ENCODE results near the gene PPP2R1A. TPM values are rescaled to one million over a fixed set of nuclear protein-coding genes. Genes with fewer than 3 reads are reported as not detected.
"Not testable (repeated sequence)": the region's sequence is repeated elsewhere in the genome, so short reads cannot be mapped to it uniquely, and the experiment has no call there.

Gene PPP2R1A
- total RNA-seq, 4 donors from 2014 or later = 198 to 284 (median 234) TPM

- DNase-seq = no peak
- Histone ChIP-seq H3K4me3 (no peak overlapping the region), H3K27me3 (no peaks in the 10 kb centered on the region), H3K9me3 (no peaks in the 10 kb centered on the region), H3K36me3 (no peaks in the 10 kb centered on the region), H3K4me1 (no peaks in the 10 kb centered on the region), H3K27ac (no peak overlapping the region)
- TF ChIP-seq, protein P1, sequence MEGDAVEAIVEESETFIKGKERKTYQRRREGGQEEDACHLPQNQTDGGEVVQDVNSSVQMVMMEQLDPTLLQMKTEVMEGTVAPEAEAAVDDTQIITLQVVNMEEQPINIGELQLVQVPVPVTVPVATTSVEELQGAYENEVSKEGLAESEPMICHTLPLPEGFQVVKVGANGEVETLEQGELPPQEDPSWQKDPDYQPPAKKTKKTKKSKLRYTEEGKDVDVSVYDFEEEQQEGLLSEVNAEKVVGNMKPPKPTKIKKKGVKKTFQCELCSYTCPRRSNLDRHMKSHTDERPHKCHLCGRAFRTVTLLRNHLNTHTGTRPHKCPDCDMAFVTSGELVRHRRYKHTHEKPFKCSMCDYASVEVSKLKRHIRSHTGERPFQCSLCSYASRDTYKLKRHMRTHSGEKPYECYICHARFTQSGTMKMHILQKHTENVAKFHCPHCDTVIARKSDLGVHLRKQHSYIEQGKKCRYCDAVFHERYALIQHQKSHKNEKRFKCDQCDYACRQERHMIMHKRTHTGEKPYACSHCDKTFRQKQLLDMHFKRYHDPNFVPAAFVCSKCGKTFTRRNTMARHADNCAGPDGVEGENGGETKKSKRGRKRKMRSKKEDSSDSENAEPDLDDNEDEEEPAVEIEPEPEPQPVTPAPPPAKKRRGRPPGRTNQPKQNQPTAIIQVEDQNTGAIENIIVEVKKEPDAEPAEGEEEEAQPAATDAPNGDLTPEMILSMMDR (IDR thresholded peaks at IDR 0.05) = no peak
- TF ChIP-seq POLR2A (IDR thresholded peaks at IDR 0.05) = no peak
These were observed 68.6 kb downstream of the PPP2R1A start for GRCh38 chr19:52258426-52258825.

DNA sequence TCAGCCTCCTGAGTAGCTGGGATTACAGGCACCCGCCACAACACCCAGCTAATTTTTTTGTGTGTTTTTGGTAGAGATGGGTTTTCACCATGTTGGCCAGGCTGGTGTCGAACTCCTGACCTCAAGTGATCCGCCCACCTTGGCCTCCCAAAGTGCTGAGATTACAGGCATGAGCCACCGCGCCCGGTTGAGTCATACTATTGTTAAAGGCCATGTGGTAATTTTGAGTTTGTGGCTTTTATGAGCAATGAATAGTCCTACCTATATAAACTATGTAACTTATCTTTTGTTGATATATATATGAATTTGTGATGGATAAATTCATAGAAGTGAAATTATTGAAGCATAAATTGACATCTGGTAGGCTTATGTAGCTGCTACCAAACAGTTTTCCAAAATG lies 75.7 kb downstream of the PPP2R1A start:
- H3K4me3 ChIP-seq, H3K27me3 ChIP-seq, H3K27ac ChIP-seq, H3K36me3 ChIP-seq, H3K9me3 ChIP-seq, H3K4me1 ChIP-seq, DNase-seq: not testable (repeated sequence)

- Histone ChIP-seq H3K36me3 (peaks cover 0 to 7% (median 0%) of the 10 kb centered on the region in 3 donors), H3K9me3 (peaks cover 0 to 3% (median 0%) of the 10 kb centered on the region in 4 donors), H3K27me3 (no peaks in the 10 kb centered on the region), H3K4me3 (peak within 1 kb of the TSS; percentile 83 to 99 (median 90)), H3K4me1 (peaks cover 0 to 11% (median 0%) of the 10 kb centered on the region in 4 donors), H3K27ac (peak within 1 kb of the TSS; percentile 90 to 99 (median 92))
- peak; percentile 97 to 99 (median 99) for DNase-seq
- TF ChIP-seq, protein P1 (IDR thresholded peaks at IDR 0.05) = no peak
- TF ChIP-seq POLR2A (IDR thresholded peaks at IDR 0.05) = peak; percentile 53 to 78
These were observed 79.7 kb downstream of the PPP2R1A start, which contains the start of gene ZNF766 for GRCh38 chr19:52269338-52270261. Gene ZNF766, plus strand, starts transcription at chr19:52269587. Its CDS starts 27 bp downstream, at chr19:52269614.

GRCh38 chr19:52270266-52270885 lies 80.5 kb downstream of the PPP2R1A start:
- Histone ChIP-seq H3K36me3 (peaks cover 0 to 7% (median 0%) of the 10 kb centered on the region in 3 donors), H3K4me3 (peak overlapping the region; percentile 83 to 99 (median 90)), H3K27me3 (no peaks in the 10 kb centered on the region), H3K9me3 (peaks cover 0 to 3% (median 0%) of the 10 kb centered on the region in 4 donors), H3K27ac (peak overlapping the region; percentile 90 to 99 (median 92)), H3K4me1 (peaks cover 0 to 11% (median 0%) of the 10 kb centered on the region in 4 donors)
- DNase-seq = no peak
- TF ChIP-seq, protein P1 (IDR thresholded peaks at IDR 0.05) = no peak
- TF ChIP-seq POLR2A (IDR thresholded peaks at IDR 0.05) = no peak

GRCh38 chr19:52273301-52273700 lies 83.4 kb downstream of the PPP2R1A start:
- DNase-seq = no peak
- Histone ChIP-seq H3K4me3 (no peak overlapping the region), H3K27ac (no peak overlapping the region), H3K9me3 (no peaks in the 10 kb centered on the region), H3K36me3 (peaks cover 0 to 16% (median 0%) of the 10 kb centered on the region in 3 donors), H3K4me1 (peaks cover 0 to 11% (median 0%) of the 10 kb centered on the region in 4 donors), H3K27me3 (no peaks in the 10 kb centered on the region)
- no peak for TF ChIP-seq POLR2A (IDR thresholded peaks at IDR 0.05)
- TF ChIP-seq, protein P1 (IDR thresholded peaks at IDR 0.05) = no peak
